ENCODE data around the gene CST6.

- TF ChIP-seq CTCF (IDR thresholded peaks at IDR 0.05; ENCODE audit: insufficient read depth, low read depth, low read length) (no peak), EZH2 (IDR thresholded peaks at IDR 0.05; ENCODE audit: insufficient read depth, low read length) (no peak)
These were observed 39.7 kb upstream of the CST6 start for GRCh38 chr11:65972116-65972515.
